ENCODE data around the gene KAZN. TPM values are rescaled to one million over a fixed set of nuclear protein-coding genes. Genes with fewer than 3 reads are reported as not detected.

The KAZN gene
- total and polyA plus RNA-seq, 2 of the 8 experiments (the other 6 are each of a cell fraction or from before 2014, with no cell fraction given), result 3.7 to 11.8 TPM

- TF ChIP-seq ATF2 (IDR thresholded peaks at IDR 0.05; ENCODE audit: low read length), result no peak
- TF ChIP-seq KDM5A (IDR thresholded peaks at IDR 0.05; ENCODE audit: low read length), result no peak
- TF ChIP-seq CEBPB (IDR thresholded peaks at IDR 0.05; ENCODE audit: low read depth, low read length), result no peak
- no peak for TF ChIP-seq YY1 (IDR thresholded peaks at IDR 0.05; ENCODE audit: low read depth, low read length)
- TF ChIP-seq, protein P1, sequence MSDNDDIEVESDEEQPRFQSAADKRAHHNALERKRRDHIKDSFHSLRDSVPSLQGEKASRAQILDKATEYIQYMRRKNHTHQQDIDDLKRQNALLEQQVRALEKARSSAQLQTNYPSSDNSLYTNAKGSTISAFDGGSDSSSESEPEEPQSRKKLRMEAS (IDR thresholded peaks at IDR 0.05), result no peak
- TF ChIP-seq BACH1 (IDR thresholded peaks at IDR 0.05; ENCODE audit: low read length), result no peak
- TF ChIP-seq TAF7 (optimal IDR thresholded peaks at IDR 0.05; ENCODE audit: borderline replicate concordance, low read depth, low read length), result no peak
- no peak for TF ChIP-seq RBBP5 (IDR thresholded peaks at IDR 0.05; ENCODE audit: borderline replicate concordance, low read depth, low read length)
Measured at GRCh38 chr1:15016001-15016400, 417.5 kb downstream of the KAZN start (continued).
